Naive thymus-derived CD8-positive, alpha-beta T cell (primary cell): ENCODE data around the gene PRSS56. TPM values are rescaled to one million over a fixed set of nuclear protein-coding genes. Genes with fewer than 3 reads are reported as not detected.

ENCODE experiments used
- ATAC-seq, 2 donors: fragments of 150-1000 bp; cut with Tn5 transposase in 1 of 2; sonication (Bioruptor Pico), chemical (Tn5 transposase) in 1 of 2; 1 replicate in 1 of 2; 2 replicates in 1 of 2; pipeline ENCODE4 v1.10.0; 2021; ENCODE audit warnings: mild to moderate bottlenecking in 2 of 2, moderate library complexity in 2 of 2
- POLR2A ChIA-PET: fragments of 350-600 bp; sonication (Branson Sonifier 250); formaldehyde crosslinking; loops from one replicate; lab custom pipeline; 2021; ENCODE audit warnings: antibody characterized with exemption; lab: Charles Lee
- DNase-seq, 10 donors: peaks; one replicate each; pipeline versions ENCODE4 v3.0.0 to v3.0.0-alpha.2; 2020 to 2022
- H3K27ac Mint-ChIP-seq, 10 donors: one replicate each; pipeline ENCODE4 v1.8.0; 2020 to 2022; ENCODE audit warnings: mild to moderate bottlenecking in 10 of 10, mixed read lengths in 10 of 10, moderate library complexity in 4 of 10, inconsistent platforms in 1 of 10
- H3K27me3 Mint-ChIP-seq, 5 donors: one replicate each; pipeline ENCODE4 v1.8.0; 2021 to 2022; ENCODE audit warnings: mixed read lengths in 5 of 5
- H3K36me3 Mint-ChIP-seq, 3 donors: one replicate each; pipeline ENCODE4 v1.8.0; 2020 to 2022; ENCODE audit warnings: mixed read lengths in 3 of 3, mild to moderate bottlenecking in 2 of 3, inconsistent platforms in 1 of 3
- H3K4me1 Mint-ChIP-seq, 4 donors: one replicate each; pipeline ENCODE4 v1.8.0; 2021 to 2022; ENCODE audit warnings: mixed read lengths in 4 of 4
- H3K4me3 Mint-ChIP-seq, 10 donors: one replicate each; pipeline ENCODE4 v1.8.0; 2020 to 2022; ENCODE audit warnings: mild to moderate bottlenecking in 10 of 10, mixed read lengths in 10 of 10, moderate library complexity in 6 of 10, inconsistent platforms in 1 of 10
- H3K9me3 Mint-ChIP-seq, 9 donors: one replicate each; pipeline ENCODE4 v1.8.0; 2020 to 2022; ENCODE audit warnings: mixed read lengths in 9 of 9, mild to moderate bottlenecking in 3 of 9, inconsistent platforms in 1 of 9, moderate library complexity in 1 of 9
- polyA plus RNA-seq, 3 donors: library from polyadenylated mRNA; unstranded; fragments of 300-500 nt; fragmentation: Illumina TruSeq; gene quantifications; one replicate each; pipeline ENCODE4 v1.2.3, GENCODE V29; 2021
- total RNA-seq, 8 experiments: library from RNA in 2 of 8; stranded (reverse) in 2 of 8; gene quantifications; one replicate each; pipeline ENCODE4 v1.2.3 and lab custom pipeline; 2021 to 2026

The PRSS56 gene
- total and polyA plus RNA-seq, 5 experiments from 2014 or later, result not detected

DNA sequence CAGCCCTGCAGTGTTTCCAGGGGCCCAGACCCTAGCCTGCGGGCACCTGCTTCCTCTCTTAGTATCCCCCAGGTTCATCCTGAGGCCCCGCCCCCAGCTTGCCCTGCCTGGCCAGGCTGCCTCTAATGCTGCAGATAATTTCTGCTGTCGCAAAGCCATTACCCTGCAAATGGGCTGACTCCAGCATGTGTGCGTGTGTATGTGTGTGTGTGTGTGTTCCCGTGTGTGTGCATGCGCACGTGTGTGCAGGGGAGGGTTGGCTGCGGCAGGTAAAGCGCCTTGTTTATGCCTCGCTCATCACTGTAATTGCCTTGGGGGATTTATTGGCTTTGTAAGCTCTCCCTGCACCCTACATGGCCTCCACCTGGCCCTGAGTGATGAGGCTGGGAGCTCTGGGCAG is 7.6 kb upstream of the PRSS56 start:
- Mint-ChIP-seq H3K4me1 (no peaks in the 10 kb centered on the region), H3K4me3 (no peak overlapping the region), H3K9me3 (no peaks in the 10 kb centered on the region), H3K36me3 (no peaks in the 10 kb centered on the region), H3K27ac (peak overlapping the region in 2 of 10 donors; percentile 38 to 79), H3K27me3 (peaks cover 1 to 45% (median 15%) of the 10 kb centered on the region in 5 donors)
- ATAC-seq, result no peak
- POLR2A ChIA-PET, result no interaction called here
- DNase-seq, result no peak

DNA sequence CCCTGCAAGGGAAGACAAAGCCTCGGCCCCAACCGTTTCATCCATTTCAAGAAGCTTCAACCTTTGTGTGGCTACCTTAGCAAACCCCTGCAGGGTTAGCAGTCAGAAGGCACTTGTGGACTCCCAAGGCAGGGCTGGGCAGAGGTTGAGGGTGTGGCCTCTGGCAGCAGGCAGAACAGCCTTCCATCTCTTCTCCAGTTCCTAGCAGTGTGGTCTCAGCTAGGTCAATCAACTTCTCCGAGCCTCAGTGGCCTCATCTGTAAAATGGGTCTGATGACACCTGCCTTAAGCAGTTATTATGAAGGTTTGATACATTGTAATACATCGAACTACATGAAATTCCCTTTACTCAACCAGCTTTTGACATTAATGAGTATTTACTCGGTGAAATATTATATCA is 6.8 kb upstream of the PRSS56 start:
- Mint-ChIP-seq H3K4me3 (no peak overlapping the region), H3K27me3 (peaks cover 1 to 48% (median 18%) of the 10 kb centered on the region in 5 donors), H3K9me3 (no peaks in the 10 kb centered on the region), H3K27ac (no peak overlapping the region), H3K4me1 (no peaks in the 10 kb centered on the region), H3K36me3 (no peaks in the 10 kb centered on the region)
- ATAC-seq (no peak), DNase-seq (no peak)
- POLR2A ChIA-PET, result no interaction called here

DNA sequence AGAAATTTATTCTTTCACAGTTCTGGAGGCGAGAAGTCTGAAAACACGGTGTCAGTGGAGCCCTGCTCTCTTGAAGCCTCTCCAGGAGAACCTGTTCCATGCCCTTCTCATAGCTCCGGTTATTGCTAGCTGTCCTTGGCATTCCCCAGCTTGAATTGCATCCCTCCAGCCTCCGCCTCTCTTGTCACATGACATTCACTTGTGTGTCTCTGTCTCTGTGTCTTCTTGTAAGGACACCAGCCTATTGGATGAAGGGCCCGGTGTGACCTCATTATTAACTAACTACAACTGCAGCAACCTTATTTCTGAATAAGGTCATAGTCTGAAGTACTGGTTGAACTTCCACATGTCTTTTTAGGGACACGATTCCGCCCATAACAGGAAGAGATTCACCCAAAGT is 4.5 kb upstream of the PRSS56 start:
- no peak overlapping the region for H3K4me3 Mint-ChIP-seq
- ATAC-seq (no peak), DNase-seq (no peak)
- peaks cover 6 to 49% (median 28%) of the 10 kb centered on the region in 5 donors for H3K27me3 Mint-ChIP-seq
- H3K27ac Mint-ChIP-seq, result no peak overlapping the region
- POLR2A ChIA-PET, result no interaction called here
- no peaks in the 10 kb centered on the region for H3K4me1 Mint-ChIP-seq
- H3K9me3 Mint-ChIP-seq, result no peaks in the 10 kb centered on the region
- H3K36me3 Mint-ChIP-seq, result no peaks in the 10 kb centered on the region

DNA sequence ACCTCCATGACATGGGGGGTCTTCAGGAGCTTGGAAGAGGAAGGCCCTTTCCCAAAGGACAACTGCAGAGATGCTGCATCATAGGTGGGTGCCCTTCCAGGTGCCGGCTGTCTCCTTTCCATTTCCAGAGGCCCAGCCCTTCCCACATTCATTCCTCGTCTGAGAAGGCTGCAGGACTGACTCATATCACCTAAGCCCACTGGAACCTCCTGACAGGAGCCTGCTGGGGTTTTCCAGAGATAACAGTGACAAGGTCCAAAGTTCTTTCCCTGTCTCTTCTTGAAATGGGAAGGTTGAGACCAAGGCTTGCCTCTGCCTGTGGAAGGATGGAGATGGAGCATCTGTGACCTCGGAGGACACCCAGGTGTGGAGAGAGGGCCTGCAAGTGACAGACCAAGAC is 3.6 kb upstream of the PRSS56 start:
- ATAC-seq, result no peak
- H3K9me3 Mint-ChIP-seq, result no peaks in the 10 kb centered on the region
- H3K4me3 Mint-ChIP-seq, result no peak overlapping the region
- H3K4me1 Mint-ChIP-seq, result peaks cover 2 to 4% (median 2%) of the 10 kb centered on the region in 4 donors
- POLR2A ChIA-PET, result no interaction called here
- DNase-seq, result no peak
- peaks cover 8 to 54% (median 31%) of the 10 kb centered on the region in 5 donors for H3K27me3 Mint-ChIP-seq
- no peak overlapping the region for H3K27ac Mint-ChIP-seq
- H3K36me3 Mint-ChIP-seq, result no peaks in the 10 kb centered on the region

DNA sequence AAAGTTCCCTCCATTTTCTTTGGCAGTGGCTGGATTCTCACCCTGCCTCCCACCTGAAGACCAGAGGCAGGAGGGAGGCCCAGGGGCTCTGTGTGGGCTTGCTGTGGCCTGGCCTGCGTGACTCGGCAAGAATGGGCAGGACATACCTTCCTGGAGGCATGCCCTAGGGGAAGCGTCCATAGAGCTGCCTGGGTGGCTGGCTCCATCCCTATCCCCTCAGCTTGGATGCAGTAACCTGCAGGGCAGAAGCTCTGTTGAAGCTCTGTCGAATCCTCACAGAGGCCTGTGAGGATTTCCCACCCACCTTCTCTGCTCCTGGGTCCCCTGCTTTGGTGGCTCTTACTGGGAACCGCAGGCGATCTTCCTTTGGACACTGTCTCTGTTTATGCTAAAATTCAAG is 1.3 kb upstream of the PRSS56 start:
- H3K9me3 Mint-ChIP-seq, result no peaks in the 10 kb centered on the region
- ATAC-seq (no peak), DNase-seq (no peak)
- H3K4me1 Mint-ChIP-seq, result peaks cover 5 to 12% (median 7%) of the 10 kb centered on the region in 4 donors
- POLR2A ChIA-PET, result no interaction called here
- H3K36me3 Mint-ChIP-seq, result peaks cover 0 to 2% (median 0%) of the 10 kb centered on the region in 3 donors
- no peak overlapping the region for H3K4me3 Mint-ChIP-seq
- peaks cover 9 to 50% (median 32%) of the 10 kb centered on the region in 5 donors for H3K27me3 Mint-ChIP-seq
- H3K27ac Mint-ChIP-seq, result no peak overlapping the region

DNA sequence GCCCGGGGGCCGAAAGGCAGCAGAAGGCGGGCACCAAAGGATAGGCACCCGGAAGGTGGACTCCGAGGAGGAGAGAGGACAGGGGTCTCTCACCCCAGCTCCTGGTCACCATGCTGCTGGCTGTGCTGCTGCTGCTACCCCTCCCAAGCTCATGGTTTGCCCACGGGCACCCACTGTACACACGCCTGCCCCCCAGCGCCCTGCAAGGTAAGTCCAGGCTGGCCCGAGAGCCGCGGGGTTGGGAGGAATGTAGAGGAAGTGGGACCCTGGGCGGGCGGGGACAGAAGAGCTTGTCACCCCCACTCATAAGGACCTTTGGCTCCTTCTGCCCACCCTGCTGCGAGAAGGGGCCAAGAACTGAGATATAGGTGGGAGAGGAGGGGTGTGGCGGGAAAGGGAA is 301 bp downstream of the PRSS56 start:
- H3K27me3 Mint-ChIP-seq, result peaks cover 10 to 58% (median 39%) of the 10 kb centered on the region in 5 donors
- peak overlapping the region in 1 of 10 donors; percentile 81 for H3K27ac Mint-ChIP-seq
- POLR2A ChIA-PET, result no interaction called here
- no peak for DNase-seq
- H3K9me3 Mint-ChIP-seq, result no peaks in the 10 kb centered on the region
- H3K4me1 Mint-ChIP-seq, result peaks cover 5 to 12% (median 11%) of the 10 kb centered on the region in 4 donors
- no peak for ATAC-seq
- H3K36me3 Mint-ChIP-seq, result peaks cover 0 to 2% (median 0%) of the 10 kb centered on the region in 3 donors
- H3K4me3 Mint-ChIP-seq, result peak overlapping the region in 6 of 10 donors; percentile 14 to 69 (median 52)

DNA sequence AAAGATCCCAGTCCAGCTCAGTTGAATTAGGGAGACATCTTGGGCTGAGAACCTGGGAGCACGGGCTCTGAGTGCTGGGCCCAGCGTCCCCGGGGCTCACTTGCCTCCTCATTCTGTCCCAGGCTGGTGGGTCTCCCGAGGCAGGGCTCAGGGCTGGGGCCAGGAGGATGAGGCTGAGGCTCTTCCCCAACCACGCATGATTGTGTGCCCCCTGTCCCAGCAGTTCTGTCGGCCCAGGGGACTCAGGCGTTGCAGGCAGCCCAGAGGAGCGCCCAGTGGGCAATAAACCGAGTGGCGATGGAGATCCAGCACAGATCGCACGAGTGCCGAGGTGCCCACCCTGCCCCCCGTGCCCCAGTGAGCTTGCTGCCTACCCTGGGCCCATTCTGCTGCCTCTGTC is 910 bp downstream of the PRSS56 start:
- Mint-ChIP-seq H3K27me3 (peaks cover 10 to 60% (median 39%) of the 10 kb centered on the region in 5 donors), H3K4me1 (peaks cover 5 to 12% (median 11%) of the 10 kb centered on the region in 4 donors), H3K36me3 (peaks cover 0 to 2% (median 0%) of the 10 kb centered on the region in 3 donors), H3K4me3 (peak overlapping the region in 6 of 10 donors; percentile 19 to 78 (median 73)), H3K27ac (peak overlapping the region in 1 of 10 donors; percentile 80), H3K9me3 (no peaks in the 10 kb centered on the region)
- DNase-seq (no peak), ATAC-seq (no peak)
- POLR2A ChIA-PET, result no interaction called here

DNA sequence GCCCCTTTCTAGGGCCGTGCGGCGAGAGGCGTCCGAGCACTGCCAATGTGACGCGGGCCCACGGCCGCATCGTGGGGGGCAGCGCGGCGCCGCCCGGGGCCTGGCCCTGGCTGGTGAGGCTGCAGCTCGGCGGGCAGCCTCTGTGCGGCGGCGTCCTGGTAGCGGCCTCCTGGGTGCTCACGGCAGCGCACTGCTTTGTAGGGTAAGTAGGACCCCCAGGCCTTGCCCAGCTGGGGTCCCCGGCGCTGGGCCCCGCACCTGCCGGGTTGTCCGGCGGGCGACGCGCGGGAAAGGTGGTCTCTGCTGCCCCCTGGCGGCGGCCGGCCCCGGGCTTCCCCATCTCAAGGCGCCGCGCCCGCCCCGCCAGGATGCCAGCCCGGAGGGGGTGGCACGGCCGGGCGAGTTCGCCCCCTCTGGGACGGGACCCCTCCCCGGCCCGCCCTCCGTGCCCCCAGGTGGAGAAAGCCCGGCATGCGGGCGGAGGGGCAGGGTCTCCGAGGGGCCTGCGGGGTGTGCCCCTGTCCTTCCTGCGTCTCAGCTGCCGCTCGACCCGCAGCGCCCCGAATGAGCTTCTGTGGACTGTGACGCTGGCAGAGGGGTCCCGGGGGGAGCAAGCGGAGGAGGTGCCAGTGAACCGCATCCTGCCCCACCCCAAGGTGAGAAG is 1.9 kb downstream of the PRSS56 start:
- ATAC-seq (peak; percentile 74 to 86), DNase-seq (peak; percentile 36 to 81 (median 69))
- peak overlapping the region in 7 of 10 donors; percentile 9 to 74 (median 38) for H3K4me3 Mint-ChIP-seq
- H3K4me1 Mint-ChIP-seq, result peaks cover 5 to 12% (median 11%) of the 10 kb centered on the region in 4 donors
- POLR2A ChIA-PET, result no interaction called here
- no peak overlapping the region for H3K27ac Mint-ChIP-seq
- no peaks in the 10 kb centered on the region for H3K9me3 Mint-ChIP-seq
- peaks cover 10 to 63% (median 42%) of the 10 kb centered on the region in 5 donors for H3K27me3 Mint-ChIP-seq
- H3K36me3 Mint-ChIP-seq, result peaks cover 0 to 2% (median 0%) of the 10 kb centered on the region in 3 donors

DNA sequence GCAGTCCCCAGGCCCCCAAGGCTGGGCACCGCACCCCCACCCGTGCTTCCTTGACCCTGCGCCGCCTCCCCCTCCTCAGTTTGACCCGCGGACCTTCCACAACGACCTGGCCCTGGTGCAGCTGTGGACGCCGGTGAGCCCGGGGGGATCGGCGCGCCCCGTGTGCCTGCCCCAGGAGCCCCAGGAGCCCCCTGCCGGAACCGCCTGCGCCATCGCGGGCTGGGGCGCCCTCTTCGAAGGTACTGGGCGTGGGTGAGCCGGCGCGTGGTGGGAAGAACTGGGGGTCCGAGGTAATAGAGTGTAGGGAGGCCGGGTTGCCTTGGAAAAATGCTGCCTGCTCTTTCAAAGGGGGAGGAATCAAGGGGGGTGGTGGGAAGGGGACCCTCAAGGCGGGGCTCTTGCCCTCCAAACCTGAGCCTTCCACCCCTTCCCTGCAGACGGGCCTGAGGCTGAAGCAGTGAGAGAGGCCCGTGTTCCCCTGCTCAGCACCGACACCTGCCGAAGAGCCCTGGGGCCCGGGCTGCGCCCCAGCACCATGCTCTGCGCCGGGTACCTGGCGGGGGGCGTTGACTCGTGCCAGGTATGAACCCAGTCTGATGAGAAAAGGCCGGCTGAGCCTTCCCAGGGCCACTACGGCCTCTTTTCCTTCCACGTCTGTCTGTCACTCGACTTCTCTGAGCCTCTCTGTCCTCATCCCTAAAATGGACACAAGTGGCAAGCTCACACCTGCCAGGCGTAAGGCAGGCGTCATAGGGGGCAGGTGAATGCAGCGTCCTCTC is 2.6 kb downstream of the PRSS56 start:
- DNase-seq (peak in 2 of 10 donors; percentile 12 to 18), ATAC-seq (peak; percentile 33 to 40)
- Mint-ChIP-seq H3K36me3 (peaks cover 0 to 2% (median 0%) of the 10 kb centered on the region in 3 donors), H3K4me1 (peaks cover 5 to 12% (median 12%) of the 10 kb centered on the region in 4 donors), H3K4me3 (peak overlapping the region; percentile 19 to 75 (median 67)), H3K27ac (no peak overlapping the region), H3K27me3 (peaks cover 10 to 62% (median 44%) of the 10 kb centered on the region in 5 donors), H3K9me3 (no peaks in the 10 kb centered on the region)
- POLR2A ChIA-PET, result no interaction called here

DNA sequence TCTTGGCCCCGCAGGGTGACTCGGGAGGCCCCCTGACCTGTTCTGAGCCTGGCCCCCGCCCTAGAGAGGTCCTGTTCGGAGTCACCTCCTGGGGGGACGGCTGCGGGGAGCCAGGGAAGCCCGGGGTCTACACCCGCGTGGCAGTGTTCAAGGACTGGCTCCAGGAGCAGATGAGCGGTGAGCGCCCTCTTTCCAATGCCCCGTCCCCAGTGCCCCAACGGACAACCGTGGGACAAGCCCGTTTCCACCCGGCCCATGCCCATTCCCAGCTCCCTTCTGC is 3.2 kb downstream of the PRSS56 start:
- Mint-ChIP-seq H3K36me3 (peaks cover 0 to 2% (median 0%) of the 10 kb centered on the region in 3 donors), H3K4me3 (peak overlapping the region in 8 of 10 donors; percentile 52 to 75 (median 71)), H3K27me3 (peaks cover 10 to 62% (median 46%) of the 10 kb centered on the region in 5 donors), H3K9me3 (no peaks in the 10 kb centered on the region), H3K4me1 (peaks cover 7 to 18% (median 15%) of the 10 kb centered on the region in 4 donors), H3K27ac (no peak overlapping the region)
- DNase-seq (no peak), ATAC-seq (no peak)
- POLR2A ChIA-PET, result no interaction called here

DNA sequence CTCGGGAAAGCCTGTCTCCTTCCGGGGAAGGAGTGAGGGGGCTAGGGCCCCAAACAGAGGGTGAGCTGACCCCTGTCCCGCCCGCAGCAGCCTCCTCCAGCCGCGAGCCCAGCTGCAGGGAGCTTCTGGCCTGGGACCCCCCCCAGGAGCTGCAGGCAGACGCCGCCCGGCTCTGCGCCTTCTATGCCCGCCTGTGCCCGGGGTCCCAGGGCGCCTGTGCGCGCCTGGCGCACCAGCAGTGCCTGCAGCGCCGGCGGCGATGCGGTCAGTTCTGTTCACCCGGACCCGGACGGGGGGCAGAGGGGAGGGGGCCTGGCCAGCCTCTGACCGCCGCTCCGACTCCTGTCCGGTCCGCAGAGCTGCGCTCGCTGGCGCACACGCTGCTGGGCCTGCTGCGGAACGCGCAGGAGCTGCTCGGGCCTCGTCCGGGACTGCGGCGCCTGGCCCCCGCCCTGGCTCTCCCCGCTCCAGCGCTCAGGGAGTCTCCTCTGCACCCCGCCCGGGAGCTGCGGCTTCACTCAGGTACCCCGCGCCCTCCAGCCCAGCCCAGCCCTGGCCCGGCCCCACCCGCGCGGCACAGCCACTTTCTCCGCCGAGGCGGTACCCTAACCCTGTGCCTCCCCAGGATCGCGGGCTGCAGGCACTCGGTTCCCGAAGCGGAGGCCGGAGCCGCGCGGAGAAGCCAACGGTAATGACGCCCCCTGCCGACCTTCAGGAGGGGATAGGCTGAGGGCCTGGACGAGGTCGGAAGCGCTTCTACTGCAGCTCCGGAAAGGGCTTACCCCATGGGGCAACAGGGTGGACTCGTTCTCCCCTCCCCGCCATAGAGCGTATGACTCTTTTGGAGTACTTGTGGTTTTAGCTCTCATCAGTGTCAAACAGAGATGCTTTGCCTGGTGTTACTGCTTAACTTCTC is 3.8 kb downstream of the PRSS56 start:
- Mint-ChIP-seq H3K4me3 (peak overlapping the region in 8 of 10 donors; percentile 47 to 75 (median 60)), H3K27me3 (peaks cover 11 to 62% (median 47%) of the 10 kb centered on the region in 5 donors), H3K36me3 (peaks cover 0 to 2% (median 0%) of the 10 kb centered on the region in 3 donors), H3K27ac (peak overlapping the region in 1 of 10 donors; percentile 13), H3K9me3 (no peaks in the 10 kb centered on the region), H3K4me1 (peaks cover 13 to 24% (median 21%) of the 10 kb centered on the region in 4 donors)
- POLR2A ChIA-PET, result no interaction called here
- peak in 1 of 2 donors; percentile 32 for ATAC-seq
- peak in 1 of 10 donors; percentile 8 for DNase-seq

DNA sequence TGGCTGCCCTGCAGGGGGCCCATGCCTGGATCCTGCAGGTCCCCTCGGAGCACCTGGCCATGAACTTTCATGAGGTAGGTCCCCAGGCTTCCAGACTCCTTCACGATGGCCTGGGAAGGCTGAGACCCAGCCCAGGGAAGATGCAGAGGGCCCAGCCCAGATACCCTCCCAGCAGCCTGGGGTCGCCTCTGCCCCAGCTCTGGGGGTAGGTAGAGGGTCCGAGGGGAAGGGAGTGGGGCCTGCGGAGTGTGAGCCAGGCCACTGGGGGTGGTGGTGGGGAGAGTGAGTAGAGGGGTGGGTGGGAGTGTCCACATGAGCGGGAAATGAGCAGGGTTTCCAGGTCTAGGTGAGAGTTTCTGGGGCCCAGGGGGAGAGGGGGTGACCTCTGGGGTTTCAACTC is 4.6 kb downstream of the PRSS56 start:
- H3K27ac Mint-ChIP-seq, result no peak overlapping the region
- H3K4me1 Mint-ChIP-seq, result peaks cover 14 to 27% (median 25%) of the 10 kb centered on the region in 4 donors
- ATAC-seq, result no peak
- peaks cover 10 to 59% (median 45%) of the 10 kb centered on the region in 5 donors for H3K27me3 Mint-ChIP-seq
- POLR2A ChIA-PET, result no interaction called here
- DNase-seq, result no peak
- H3K4me3 Mint-ChIP-seq, result peak overlapping the region in 4 of 10 donors; percentile 39 to 56 (median 44)
- H3K36me3 Mint-ChIP-seq, result peaks cover 0 to 2% (median 0%) of the 10 kb centered on the region in 3 donors
- H3K9me3 Mint-ChIP-seq, result no peaks in the 10 kb centered on the region
